SH-SY5Y (cell line): ENCODE data around the gene EGFL7.

Experiments
- GATA2 ChIP-seq: IDR thresholded peaks from 2 replicates; pipeline ENCODE4 v1.6.1; 2011; ENCODE audit warnings: mild to moderate bottlenecking, low read depth, low read length
- GATA3 ChIP-seq: IDR thresholded peaks from 2 replicates; pipeline ENCODE4 v1.6.1; 2011; ENCODE audit warnings: low read depth, mild to moderate bottlenecking, low read length, moderate library complexity

Gene EGFL7

GRCh38 chr9:136694163-136694871 is 31.6 kb downstream of the EGFL7 start:
- TF ChIP-seq GATA3 (no peak), GATA2 (no peak; the same call in 1 of the 2 replicates)

- TF ChIP-seq GATA2 (no peak), GATA3 (no peak)
These were observed 32.1 kb downstream of the EGFL7 start for GRCh38 chr9:136694872-136695247.

GRCh38 chr9:136695435-136695895 is 32.7 kb downstream of the EGFL7 start:
- TF ChIP-seq GATA3 = no peak
- no peak for TF ChIP-seq GATA2

DNA sequence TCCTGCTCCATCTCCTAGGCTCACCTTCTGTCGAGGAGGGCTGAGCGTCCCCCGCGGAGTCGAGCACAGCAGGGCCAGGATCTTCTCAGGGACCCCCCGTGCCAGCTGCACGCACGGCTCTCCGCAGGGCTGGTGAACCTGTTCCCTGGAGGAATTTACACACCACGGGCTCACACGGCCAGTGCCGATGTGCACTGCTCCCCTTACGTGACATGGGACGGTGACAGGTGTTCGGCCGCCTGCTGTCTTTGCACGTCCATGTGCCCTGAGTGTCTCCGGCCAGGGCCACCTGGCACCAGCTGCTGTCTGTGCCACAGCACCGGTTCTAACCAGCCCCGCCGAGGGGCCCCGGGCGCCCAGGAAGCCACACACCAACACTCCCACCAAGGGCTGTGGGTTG is 33.2 kb downstream of the EGFL7 start:
- no peak for TF ChIP-seq GATA3
- TF ChIP-seq GATA2 = no peak

DNA sequence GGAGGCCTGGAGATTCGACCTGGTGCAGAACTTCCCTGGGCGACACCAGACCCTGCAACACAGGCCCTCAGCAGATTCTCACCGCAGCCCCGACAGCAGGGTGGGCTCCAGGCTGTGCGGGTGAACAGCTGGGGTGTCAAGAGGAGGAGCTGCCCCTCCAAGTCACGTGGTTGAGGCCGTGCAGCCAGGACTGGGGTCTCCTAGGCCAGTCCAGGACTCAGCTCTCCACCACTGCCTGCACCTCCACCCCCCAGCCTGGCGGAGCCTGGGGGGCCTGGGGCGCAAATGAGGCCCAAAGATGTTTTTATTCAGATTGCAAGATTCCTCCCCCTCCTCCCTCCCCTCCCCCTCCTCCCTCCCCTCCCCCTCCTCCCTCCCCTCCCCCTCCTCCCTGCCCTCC is 33.8 kb downstream of the EGFL7 start:
- TF ChIP-seq GATA2 = no peak
- no peak for TF ChIP-seq GATA3

- TF ChIP-seq GATA2 (no peak), GATA3 (no peak)
These were observed 34.6 kb downstream of the EGFL7 start for GRCh38 chr9:136697146-136697820.

GRCh38 chr9:136697821-136698526 is 35.3 kb downstream of the EGFL7 start:
- TF ChIP-seq GATA3 (no peak), GATA2 (no peak)

DNA sequence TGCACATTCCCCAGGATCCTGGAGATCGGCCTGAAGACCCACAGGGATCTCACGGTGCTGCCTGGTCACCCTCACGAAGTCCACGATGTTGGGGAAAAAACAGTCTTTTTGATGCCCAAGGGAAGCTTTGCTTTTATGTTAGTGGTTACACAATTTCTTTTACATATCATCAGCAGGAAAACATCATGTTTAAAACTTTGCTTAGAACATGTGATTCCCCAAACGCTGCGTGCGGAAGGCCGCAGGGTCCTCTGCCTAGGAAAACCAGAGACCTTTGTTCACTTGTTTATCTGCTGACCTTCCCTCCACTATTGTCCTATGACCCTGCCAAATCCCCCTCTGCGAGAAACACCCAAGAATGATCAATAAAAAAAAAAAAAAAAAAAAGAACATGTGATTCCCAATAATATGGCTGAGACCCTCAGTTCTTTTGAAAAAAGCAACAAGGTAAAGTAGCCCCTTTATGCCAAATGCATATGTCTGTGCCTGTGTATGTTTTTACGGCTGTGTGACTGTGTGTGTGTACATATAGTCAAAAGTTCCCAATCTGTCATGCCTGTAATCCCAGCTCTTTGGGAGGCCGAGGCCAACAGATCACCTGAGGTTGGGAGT is 36.0 kb downstream of the EGFL7 start:
- TF ChIP-seq GATA2 (no peak), GATA3 (no peak)

- TF ChIP-seq GATA3 = no peak
- TF ChIP-seq GATA2 = no peak
These were observed 37.6 kb downstream of the EGFL7 start for GRCh38 chr9:136700304-136700703.

- TF ChIP-seq GATA3 = no peak
- TF ChIP-seq GATA2 = no peak
These were observed 38.4 kb downstream of the EGFL7 start for GRCh38 chr9:136700959-136701667.

GRCh38 chr9:136701668-136702053 is 38.9 kb downstream of the EGFL7 start:
- TF ChIP-seq GATA2 = no peak
- no peak for TF ChIP-seq GATA3

DNA sequence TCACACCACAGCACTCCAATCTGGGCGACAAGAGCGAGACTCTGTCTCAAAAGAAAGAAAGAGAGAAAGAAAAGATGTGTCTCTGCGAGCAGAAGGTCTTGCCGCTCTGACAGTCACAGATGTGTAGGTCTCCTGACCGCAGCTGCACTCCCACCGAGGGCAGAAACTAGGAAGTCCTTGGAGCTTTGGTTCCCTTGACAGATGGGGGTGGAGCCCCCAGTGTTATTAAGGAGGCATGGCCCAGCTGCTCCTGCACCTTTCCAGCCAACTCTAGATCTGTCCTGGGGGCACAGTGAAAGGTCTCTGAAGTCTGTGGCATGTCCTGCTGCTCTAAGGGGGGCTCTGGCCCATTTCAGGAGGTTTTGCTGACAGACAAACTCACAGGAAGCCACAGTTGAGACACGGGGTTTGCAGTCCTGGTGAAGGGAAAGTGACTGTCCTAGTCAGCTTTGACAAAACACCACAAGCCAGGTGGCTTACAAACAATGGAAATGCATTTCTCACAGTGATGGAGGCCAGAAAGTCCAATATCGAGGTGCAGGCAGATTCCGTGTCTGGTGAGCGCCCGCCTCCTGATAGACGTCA is 40.7 kb downstream of the EGFL7 start:
- no peak for TF ChIP-seq GATA3
- no peak for TF ChIP-seq GATA2

GRCh38 chr9:136705564-136705963 is 42.8 kb downstream of the EGFL7 start:
- TF ChIP-seq GATA2 (no peak), GATA3 (no peak)
